IPS-18c (cell line): Measurements from ENCODE around the gene NUP62.

Experiments
- H3K4me3 ChIP-seq: 2 replicates; pipeline ENCODE4 v1.7.0; 2013; ENCODE audit warnings: low read depth, mild to moderate bottlenecking, low read length, moderate library complexity; ENCODE audit not compliant: insufficient read depth
- H3K9me3 ChIP-seq: one replicate; pipeline ENCODE4 v1.6.1; 2013; ENCODE audit warnings: mild to moderate bottlenecking, low read length, moderate library complexity; ENCODE audit not compliant: control insufficient read depth, insufficient read depth

The NUP62 gene

DNA sequence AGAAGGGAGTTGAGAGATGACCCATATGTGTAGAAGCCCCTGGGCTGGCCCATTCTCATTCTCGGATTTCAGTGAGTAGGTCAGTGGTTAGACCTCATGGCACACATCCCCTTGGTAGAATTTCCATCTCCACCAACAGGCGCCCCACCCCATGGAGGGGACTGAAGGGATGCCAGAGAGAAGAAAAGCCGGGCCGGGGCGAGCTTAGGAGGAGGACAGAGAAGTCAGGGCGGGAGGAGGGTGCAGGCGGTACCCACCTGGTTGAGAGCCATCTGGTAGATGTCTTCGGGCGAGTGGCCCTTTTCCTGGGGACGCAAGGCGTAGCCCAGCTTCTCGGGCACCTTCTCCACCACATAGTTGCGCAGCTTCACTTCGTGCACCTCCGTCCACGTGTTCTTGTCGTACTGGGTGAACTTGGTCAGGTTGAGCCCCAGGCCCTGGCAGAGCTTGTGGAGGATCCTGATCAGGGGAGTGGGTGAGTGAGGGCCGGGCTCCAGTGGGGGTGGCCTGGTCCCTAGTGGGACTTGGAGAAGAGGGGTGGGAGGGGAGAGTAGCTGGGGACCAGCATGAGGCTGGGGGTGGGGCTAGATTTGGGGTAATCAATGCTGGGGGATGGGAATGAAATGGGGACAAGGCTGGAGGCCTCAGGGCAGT is 35.2 kb downstream of the NUP62 start:
- Histone ChIP-seq H3K4me3 (no peak overlapping the region), H3K9me3 (peaks cover 6% of the 10 kb centered on the region)

DNA sequence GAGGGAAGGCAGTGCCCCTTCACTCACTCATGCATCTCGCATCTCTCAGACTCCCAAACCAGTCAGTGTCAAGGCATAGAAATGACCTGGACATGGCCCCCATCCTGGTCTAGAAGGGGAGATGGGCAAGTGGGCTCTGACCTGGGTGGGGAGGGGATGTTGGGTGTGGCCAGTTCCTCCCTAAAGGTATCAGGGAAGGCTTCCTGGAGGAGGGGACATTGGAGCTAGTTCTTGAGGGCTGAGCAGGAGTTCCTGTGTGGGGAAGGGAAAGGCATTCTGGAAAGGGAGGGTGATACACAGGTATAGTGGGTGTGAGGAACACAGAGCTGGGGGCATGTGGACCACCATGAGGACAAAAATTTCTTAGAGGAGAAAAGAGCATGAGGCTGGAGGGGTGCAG is 36.6 kb downstream of the NUP62 start:
- peaks cover 6% of the 10 kb centered on the region for H3K9me3 ChIP-seq
- no peak overlapping the region for H3K4me3 ChIP-seq

DNA sequence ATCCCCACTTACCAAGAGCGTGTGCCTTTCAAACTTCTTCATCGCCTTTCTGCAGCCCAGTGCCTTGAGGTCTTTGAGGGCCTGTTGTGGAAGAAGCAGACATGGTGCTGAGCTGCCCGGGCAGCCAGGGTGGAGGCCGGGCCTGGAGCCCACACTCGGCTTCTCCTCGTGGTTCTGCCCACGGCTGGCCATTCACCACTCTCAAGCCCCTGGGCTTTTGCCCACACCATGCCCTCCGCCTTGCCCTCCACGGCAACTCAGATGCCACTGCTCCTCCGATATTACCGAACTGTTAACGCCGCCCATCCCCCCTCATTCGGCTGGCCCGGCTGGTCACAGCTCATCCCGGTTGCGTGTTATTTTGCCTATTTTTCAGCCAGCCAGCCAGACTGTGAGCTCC is 37.9 kb downstream of the NUP62 start:
- Histone ChIP-seq H3K9me3 (peaks cover 3% of the 10 kb centered on the region), H3K4me3 (no peak overlapping the region)

DNA sequence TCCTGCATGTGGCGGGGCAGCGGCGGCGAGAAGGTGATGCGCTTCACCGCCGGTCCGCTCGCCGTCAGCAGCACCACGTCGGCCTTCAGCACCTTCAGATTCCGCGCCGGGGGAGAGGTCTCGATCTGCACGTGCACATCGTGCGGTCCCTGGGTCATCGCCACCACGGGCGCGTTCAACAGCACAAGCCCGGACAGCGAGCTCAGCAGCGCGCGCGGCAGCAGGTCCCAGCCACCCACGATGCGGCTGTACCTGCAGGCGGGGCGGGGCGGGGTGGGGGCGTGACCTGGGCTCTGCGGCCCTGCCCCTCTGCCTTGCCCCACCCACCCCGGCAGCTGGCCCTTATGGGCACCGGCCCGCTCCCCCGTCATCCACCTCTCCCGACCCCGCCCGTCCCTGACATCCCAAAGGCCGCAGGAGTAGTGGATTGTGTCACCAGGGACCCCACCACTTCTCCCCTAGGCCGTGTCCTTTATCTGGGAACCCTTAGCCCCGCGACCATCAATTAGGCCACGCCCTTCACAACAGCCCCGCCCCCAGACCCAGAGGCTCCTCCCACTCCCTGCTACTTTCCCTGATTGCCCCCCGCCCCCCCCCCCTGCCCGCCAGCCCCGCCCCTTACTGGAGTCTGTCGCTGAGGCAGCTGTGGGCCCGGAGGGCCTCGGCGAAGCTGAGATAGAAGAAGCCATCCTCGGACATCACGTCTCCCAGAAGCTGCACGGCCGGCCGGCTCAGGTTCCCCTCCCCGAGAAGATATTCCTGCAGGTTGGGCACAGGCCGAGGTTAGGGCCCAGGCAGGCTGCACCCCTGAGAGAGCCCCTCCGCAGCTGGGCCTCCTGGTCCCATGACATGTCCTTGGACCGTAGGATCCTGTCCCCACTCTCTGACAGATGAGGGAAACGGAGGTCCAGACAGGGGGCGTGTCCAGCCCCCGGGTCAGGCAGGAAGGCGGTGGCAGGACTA is 38.7 kb downstream of the NUP62 start:
- peak overlapping the region; percentile 55 for H3K4me3 ChIP-seq
- H3K9me3 ChIP-seq: peaks cover 3% of the 10 kb centered on the region

DNA sequence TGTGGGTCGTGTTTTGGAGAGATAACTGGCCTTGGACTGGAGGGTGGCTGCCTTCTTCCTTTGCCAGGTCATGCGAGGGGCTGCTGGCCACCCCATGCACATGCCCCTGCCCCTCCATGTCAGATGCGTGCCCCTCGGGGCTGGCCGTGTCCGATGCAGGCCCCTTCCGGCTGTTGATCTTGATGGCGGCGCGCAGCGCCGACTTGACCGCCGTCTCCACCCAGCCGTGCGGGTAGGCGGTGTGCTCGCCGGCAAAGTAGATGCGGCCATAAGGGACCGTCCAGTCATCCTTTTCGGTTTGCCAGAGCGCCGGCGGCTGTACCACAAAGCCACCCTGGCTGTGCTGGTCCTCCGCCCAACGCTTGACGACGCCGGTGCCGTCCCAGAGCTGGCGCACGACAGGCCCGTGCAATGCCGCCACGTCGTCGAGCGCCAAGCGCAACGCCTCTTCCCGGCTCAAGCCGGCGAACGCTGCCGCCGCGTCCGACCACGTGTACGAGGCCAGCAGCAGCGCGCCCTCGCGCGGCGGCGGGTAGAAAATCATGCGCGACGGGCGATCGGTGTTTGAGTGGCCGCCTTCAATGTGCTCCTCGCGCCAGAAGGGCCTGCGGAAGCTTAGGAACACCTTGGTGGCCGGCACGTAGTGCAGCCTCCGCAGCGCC is 39.5 kb downstream of the NUP62 start:
- H3K9me3 ChIP-seq: peaks cover 3% of the 10 kb centered on the region
- peak overlapping the region; percentile 55 for H3K4me3 ChIP-seq

DNA sequence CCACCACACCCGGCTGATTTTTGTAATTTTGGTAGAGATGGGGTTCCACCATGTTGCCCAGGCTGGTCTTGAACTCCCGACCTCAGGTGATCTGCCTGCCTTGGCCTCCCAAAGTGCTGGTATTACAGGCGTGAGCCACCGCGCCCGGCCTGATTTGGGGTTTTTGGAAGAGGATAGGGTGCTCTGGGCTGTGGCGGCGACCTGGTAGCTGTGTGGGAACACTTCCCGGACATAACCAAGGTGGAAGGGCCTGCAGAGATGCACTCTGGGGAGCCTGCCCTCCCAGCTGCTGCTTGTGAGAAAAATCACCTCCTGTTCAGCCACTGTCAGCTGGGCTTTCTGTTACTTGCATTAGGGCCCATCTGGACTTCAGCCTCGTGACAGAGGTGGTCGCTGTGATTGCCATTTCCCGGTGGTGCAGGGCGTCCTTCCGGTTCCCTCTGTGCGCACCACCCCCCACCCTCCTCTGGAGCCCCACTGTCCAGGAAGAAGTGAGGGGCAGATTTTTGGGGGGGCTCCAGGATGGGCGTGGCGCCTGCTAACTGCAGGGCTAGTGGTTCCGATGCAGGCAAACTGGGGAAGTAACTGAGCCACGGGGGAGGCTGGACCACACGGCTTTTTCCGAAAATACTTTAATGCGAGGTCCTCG is 40.1 kb downstream of the NUP62 start:
- Histone ChIP-seq H3K9me3 (peaks cover 3% of the 10 kb centered on the region), H3K4me3 (no peak overlapping the region)

DNA sequence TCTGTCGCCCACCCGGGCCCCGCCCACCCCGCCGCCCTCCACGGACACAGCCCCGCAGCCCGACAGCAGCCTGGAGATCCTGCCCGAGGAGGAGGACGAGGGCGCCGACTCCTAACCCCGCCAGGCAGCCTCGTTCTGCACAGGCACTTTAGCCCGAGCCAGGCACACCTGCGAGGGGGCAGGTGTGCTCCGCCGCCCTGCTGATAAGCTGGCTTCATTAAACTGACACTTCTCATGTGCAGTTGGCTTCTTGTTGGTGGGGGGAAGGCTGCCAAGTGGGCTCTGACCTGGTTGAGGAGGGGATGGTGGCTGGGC is 40.8 kb downstream of the NUP62 start:
- peaks cover 3% of the 10 kb centered on the region for H3K9me3 ChIP-seq
- no peak overlapping the region for H3K4me3 ChIP-seq

DNA sequence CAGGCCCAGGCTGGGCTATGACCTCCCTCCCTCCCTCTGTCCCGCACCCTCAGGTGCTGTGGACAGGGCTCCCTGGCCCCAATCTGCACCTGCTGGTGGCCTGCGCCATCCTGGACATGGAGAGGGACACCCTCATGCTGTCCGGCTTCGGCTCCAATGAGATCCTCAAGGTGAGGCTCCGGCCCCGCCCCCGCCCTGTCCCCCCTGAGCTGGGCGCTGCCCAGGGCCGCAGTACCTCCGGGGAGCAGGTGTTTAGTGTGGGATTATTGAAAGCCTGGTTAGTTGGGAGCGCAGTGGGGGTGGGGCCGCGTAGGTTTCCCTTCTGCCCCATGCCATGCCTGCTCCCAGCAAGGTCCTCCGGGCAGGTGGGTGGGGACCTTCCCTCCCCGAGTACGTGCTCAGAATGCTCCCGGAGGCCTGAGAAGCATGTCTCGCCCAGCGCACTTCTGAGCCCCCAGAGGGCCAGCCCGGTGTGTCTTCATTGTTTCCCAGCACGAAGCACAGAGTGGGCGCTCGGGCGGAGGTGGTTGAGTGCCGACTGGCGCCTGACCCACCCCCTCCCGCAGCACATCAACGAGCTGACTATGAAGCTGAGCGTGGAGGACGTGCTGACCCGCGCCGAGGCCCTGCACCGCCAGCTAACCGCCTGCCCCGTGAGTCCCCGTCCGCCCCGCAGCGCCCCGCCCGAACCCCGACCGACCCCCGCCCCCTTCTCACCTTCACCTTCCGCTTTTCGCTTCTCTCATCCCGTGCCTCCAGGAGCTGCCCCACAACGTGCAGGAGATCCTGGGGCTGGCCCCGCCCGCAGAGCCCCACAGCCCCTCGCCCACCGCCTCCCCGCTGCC is 41.4 kb downstream of the NUP62 start:
- Histone ChIP-seq H3K4me3 (no peak overlapping the region), H3K9me3 (peaks cover 6% of the 10 kb centered on the region)

DNA sequence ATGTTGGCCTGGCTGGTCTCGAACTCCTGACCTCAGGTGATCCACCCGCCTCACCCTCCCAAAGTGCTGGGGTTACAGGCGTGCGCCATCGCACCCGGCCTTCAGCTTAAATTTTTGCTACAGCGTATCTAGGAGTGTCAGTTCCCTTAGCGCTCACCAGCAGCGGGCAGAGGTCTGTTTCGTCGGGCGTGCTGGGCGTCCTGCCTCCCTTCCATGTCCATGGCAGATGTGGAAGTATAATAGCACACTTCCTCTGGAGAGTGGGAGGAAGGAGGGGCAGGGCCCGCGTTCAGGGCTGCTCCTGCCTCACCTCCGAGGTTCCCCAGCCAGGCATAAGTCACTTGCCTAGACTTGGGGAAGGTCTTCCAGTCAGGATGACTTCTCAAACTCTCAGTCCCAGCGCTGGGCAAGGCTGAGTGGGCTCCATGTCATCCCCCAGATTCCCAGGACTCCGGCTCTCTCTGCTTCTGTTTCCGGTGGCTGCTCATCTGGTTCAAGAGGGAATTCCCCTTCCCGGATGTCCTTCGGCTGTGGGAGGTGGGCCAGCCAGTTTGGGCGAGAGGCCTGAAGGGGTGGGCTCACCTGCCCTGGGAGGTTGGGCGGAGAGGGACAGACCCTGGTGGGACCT is 42.2 kb downstream of the NUP62 start:
- no peak overlapping the region for H3K4me3 ChIP-seq
- H3K9me3 ChIP-seq: peaks cover 6% of the 10 kb centered on the region

DNA sequence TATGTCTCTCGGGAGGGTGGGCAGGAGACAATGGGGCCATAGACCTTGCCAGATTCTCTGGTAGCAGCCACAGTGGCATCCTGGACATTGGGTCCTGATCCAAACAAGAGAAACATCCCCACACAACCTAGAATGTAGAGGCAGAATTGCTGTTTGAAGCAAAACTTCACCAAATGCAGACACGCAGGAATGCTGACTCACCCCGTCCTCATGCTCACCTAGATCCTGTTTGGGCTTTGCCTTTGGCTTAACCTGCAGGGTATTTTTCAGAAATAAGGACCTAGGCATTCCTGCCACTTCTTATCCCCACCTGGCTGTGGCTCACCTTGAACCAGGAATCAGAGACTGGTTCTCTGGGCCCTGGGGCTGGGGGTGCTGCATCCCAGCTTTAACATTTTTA is 44.5 kb downstream of the NUP62 start:
- Histone ChIP-seq H3K4me3 (no peak overlapping the region), H3K9me3 (peaks cover 5% of the 10 kb centered on the region)

DNA sequence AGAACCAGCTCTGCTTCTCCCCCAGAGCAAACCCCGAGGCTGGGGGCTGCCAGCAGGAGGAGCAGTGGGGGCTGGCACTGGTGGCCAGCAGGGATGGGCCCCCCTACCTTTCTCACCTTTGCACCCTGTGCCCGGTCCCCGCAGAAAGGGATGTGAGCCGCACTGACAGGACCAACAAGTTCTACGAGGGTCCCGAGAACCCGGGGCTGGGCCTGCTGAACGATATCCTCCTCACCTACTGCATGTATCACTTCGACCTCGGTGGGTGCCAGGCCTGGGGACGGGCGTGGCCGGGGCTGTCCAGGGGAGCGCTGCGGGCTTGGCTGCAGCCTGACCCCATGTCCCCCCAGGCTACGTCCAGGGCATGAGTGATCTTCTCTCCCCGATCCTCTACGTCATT is 45.2 kb downstream of the NUP62 start:
- H3K4me3 ChIP-seq: no peak overlapping the region

DNA sequence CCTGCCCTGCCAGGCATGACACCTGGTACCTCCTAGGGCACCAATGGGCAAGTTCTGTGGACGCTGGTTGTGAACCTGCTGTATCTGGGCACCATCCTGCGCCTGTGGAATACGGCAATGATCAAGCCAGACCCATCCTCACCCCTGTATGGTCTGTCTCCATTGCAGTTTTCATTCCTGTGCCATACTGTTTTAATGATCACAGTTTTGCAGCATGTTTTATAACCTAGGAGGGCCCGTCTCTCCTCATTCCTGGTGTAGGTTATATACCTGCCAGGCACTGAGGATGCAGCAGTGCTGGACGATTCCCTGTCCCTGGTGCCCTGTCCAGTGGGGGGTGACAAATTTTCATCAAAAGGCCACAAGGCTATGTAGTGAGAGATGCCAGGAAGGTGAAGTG is 46.2 kb downstream of the NUP62 start:
- Histone ChIP-seq H3K9me3 (peaks cover 3% of the 10 kb centered on the region), H3K4me3 (no peak overlapping the region)

More for the DNA sequence above, 45.2 kb downstream of the NUP62 start:
- H3K9me3 ChIP-seq: peaks cover 3% of the 10 kb centered on the region

DNA sequence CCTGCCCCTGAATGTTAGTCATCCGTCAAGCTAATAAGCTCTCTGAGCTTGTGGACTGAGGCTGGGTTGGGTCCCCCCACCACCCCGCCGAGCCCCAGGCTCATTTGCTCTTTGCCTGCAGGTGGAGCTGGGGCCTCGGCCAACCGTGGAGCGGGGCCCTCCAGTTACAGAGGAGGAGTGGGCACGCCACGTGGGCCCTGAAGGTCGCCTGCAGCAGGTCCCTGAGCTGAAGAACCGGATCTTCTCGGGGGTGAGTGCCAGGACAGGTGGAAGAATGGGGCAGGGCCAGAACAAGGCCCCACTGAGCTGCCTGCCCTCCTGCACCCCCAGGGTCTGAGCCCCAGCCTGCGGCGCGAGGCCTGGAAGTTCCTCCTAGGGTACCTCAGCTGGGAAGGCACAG is 46.7 kb downstream of the NUP62 start:
- H3K9me3 ChIP-seq: peaks cover 3% of the 10 kb centered on the region
- no peak overlapping the region for H3K4me3 ChIP-seq

DNA sequence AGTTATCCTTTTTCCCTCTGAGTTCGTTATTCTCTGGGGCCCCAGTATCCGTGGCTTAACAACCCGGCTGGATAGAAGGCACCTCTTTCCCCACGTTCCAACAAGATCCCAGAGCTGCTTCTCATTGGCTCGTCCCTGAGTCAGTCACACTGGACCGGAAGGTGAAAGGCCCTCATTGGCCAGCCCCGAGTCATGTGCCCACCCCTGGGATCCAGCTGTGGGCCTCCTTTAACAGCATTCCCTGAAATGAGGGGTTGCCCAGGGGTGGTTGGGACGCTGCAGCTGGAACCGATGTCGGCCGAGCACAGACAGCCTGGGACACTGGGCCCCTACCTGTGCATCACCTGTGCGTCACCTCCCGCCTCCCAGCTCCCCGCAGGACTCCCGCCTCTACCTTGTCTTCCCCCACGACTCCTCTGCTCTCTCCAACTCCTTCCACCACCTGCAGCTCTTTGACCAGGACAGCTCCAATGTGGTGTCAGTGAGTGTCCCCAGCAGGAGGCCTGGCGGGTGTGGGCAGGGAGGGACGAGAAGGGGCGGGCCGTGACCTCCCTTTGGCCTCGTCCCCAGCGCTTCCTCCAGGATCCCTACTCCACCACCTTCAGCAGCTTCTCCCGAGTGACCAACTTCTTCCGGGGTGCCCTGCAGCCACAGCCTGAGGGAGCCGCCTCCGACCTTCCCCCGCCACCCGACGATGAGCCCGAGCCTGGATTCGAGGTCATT is 47.5 kb downstream of the NUP62 start:
- H3K9me3 ChIP-seq: peaks cover 3% of the 10 kb centered on the region
- no peak overlapping the region for H3K4me3 ChIP-seq

DNA sequence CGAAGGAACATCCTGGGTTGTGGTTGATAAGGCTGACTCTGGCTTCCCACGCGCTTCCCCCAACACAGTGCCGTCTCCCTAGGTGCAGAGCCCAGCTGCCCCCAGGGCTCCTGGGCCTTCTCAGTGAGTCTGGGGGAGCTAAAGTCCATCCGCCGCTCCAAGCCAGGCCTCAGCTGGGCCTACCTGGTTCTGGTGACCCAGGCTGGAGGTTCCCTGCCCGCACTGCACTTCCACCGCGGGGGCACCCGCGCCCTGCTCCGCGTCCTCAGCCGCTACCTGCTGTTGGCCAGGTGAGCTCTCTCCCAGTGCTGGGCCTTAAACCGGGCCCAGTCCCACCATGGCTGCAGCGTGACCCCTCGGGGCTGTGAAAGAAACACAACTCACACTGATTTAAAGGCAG is 48.1 kb downstream of the NUP62 start:
- peaks cover 3% of the 10 kb centered on the region for H3K9me3 ChIP-seq
- no peak overlapping the region for H3K4me3 ChIP-seq
